Ovary (tissue), 9 donors: ENCODE results near the gene P2RY6. TPM values are rescaled to one million over a fixed set of nuclear protein-coding genes. Genes with fewer than 3 reads are reported as not detected.

Experiments
- DNase-seq, 5 donors: peaks; one replicate each; pipeline ENCODE4 v3.0.0-alpha.2; 2019 to 2020
- H3K27ac ChIP-seq, 2 donors: fragments of 200-600 bp; one replicate each; pipeline versions ENCODE4 v1.5.1 to v1.8.0; 2019 to 2022
- H3K27me3 ChIP-seq: fragments of 200-600 bp; one replicate; pipeline ENCODE4 v1.8.0; 2022
- H3K36me3 ChIP-seq: fragments of 200-600 bp; sonication (generic); one replicate; pipeline ENCODE4 v1.5.1; 2019
- H3K4me1 ChIP-seq: one replicate; pipeline ENCODE4 v1.8.1; 2013; ENCODE audit warnings: mild to moderate bottlenecking, moderate library complexity; ENCODE audit not compliant: insufficient read depth
- H3K4me3 ChIP-seq: fragments of 200-600 bp; sonication (generic); one replicate; pipeline ENCODE4 v1.5.1; 2017
- H3K9me3 ChIP-seq, 2 donors: fragments of 200-600 bp in 1 of 2; sonication (generic) in 1 of 2; one replicate each; pipeline versions ENCODE4 v1.5.1 to v1.8.1; 2013 to 2019; ENCODE audit warnings: mild to moderate bottlenecking in 1 of 2, moderate library complexity in 1 of 2
- EP300 ChIP-seq: sonication (generic); formaldehyde crosslinking; IDR thresholded peaks from one replicate; pipeline ENCODE4 v1.6.1; 2017; ENCODE audit warnings: antibody characterized with exemption
- POLR2A ChIP-seq: fragments of 450-650 bp; IDR thresholded peaks from one replicate; pipeline ENCODE4 v1.6.1; 2017; ENCODE audit warnings: antibody characterized with exemption, mild to moderate bottlenecking, moderate library complexity
- WGBS, 3 donors: extraction: QIAGEN DNeasy Blood & Tissue Kit in 1 of 3; methylation state at CpG; one replicate each; pipeline versions ENCODE4 v1.1.5 to v1.1.7; 2013 to 2017; 5-methylcytosine and 5-hydroxymethylcytosine counted together
- intact Hi-C, 4 donors: fragments of 100-400 bp; cut with DNase I; formaldehyde crosslinking; loops; one replicate each; pipeline versions ENCODE4 v1.11.0 to v1.15.1; 2022 to 2023
- polyA plus RNA-seq, 2 donors: library from polyadenylated mRNA; stranded (reverse); fragments of 200-250 nt in 1 of 2; fragments of 350-450 nt in 1 of 2; fragmentation: Illumina TruSeq in 1 of 2; extraction: RNeasy Lipid Tissue Mini Kit (QIAGEN cat#74804) in 1 of 2; gene quantifications; one replicate each; pipeline ENCODE4 v1.2.3, GENCODE V29; 2013 to 2014
- total RNA-seq, 7 donors: library from RNA; depleted of rRNA in 2 of 7; stranded (reverse); fragments of >200 nt in 2 of 7; fragmentation: NEBNext Ultra II Directional in 3 of 7; extraction: Animal tissue kit (Norgen Biotek cat#: 25700) in 3 of 7; gene quantifications; one replicate each; pipeline versions ENCODE4 v1.1.0 to v1.2.4, GENCODE V29; 2016 to 2023
- TF ChIP-seq, protein P1 (sequence below), 3 donors: fragments of 450-650 bp in 2 of 3; fragments of 200-600 bp in 1 of 3; IDR thresholded peaks; one replicate each; pipeline versions ENCODE4 v1.5.1 to v1.8.0; 2016 to 2022; ENCODE audit warnings: antibody characterized with exemption in 3 of 3, mild to moderate bottlenecking in 1 of 3
- donor health status: DM: no; HTN: no; CAD: no; lungs with moderate emphysema.
- donor health status: DM: no; HTN: no; CAD: no.
- donor health status: Bipolar disorder and iron deficiency.
- donor health status: DM: yes; HTN: yes; CAD: no.
- donor health status: DM: no; HTN: no; CAD: no.
- donor health status: DM: yes; HTN: yes; CAD: no.

Gene P2RY6
- total and polyA plus RNA-seq, 9 donors = 0.23 to 1.4 (median 0.66) TPM; not detected in 1

DNA sequence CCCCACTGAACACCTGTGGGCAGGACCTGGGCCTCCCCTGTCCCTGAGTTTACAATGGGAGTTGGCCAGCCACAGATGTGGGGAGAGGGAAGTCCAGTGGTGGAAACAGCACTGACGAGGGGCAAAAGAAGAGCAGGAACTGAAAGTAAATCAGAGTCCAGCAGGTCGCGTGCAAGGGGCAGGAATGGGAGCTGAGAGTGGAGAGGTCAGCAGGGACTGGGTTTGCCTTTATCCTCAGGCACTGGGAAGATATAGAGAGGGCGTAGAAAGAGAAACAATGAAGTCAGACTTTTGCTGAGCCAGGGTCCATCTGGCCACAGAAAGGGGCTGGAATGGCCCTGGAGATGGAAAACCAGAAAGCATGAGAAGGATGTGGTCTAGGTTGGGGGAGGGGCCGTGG lies 8.5 kb downstream of the P2RY6 start:
- no peaks in the 10 kb centered on the region for H3K4me1 ChIP-seq
- H3K9me3 ChIP-seq = no peaks in the 10 kb centered on the region
- no peak overlapping the region for H3K4me3 ChIP-seq
- no peaks in the 10 kb centered on the region for H3K36me3 ChIP-seq
- WGBS, 3 donors = 82 to 87% (median 83%) methylated on average over 5 of the region's 5 CpGs
- peak in 1 of 5 donors; percentile 8 for DNase-seq
- TF ChIP-seq POLR2A (no peak), EP300 (no peak)
- TF ChIP-seq, protein P1, sequence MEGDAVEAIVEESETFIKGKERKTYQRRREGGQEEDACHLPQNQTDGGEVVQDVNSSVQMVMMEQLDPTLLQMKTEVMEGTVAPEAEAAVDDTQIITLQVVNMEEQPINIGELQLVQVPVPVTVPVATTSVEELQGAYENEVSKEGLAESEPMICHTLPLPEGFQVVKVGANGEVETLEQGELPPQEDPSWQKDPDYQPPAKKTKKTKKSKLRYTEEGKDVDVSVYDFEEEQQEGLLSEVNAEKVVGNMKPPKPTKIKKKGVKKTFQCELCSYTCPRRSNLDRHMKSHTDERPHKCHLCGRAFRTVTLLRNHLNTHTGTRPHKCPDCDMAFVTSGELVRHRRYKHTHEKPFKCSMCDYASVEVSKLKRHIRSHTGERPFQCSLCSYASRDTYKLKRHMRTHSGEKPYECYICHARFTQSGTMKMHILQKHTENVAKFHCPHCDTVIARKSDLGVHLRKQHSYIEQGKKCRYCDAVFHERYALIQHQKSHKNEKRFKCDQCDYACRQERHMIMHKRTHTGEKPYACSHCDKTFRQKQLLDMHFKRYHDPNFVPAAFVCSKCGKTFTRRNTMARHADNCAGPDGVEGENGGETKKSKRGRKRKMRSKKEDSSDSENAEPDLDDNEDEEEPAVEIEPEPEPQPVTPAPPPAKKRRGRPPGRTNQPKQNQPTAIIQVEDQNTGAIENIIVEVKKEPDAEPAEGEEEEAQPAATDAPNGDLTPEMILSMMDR (IDR thresholded peaks at IDR 0.05) = no peak
- intact Hi-C loops = loop anchor here in 1 of 4 donors (10.0 kb wide), 1 partner anchor 96 kb away; no protein-coding TSS in a partner anchor
- no peaks in the 10 kb centered on the region for H3K27me3 ChIP-seq
- H3K27ac ChIP-seq = no peak overlapping the region

DNA sequence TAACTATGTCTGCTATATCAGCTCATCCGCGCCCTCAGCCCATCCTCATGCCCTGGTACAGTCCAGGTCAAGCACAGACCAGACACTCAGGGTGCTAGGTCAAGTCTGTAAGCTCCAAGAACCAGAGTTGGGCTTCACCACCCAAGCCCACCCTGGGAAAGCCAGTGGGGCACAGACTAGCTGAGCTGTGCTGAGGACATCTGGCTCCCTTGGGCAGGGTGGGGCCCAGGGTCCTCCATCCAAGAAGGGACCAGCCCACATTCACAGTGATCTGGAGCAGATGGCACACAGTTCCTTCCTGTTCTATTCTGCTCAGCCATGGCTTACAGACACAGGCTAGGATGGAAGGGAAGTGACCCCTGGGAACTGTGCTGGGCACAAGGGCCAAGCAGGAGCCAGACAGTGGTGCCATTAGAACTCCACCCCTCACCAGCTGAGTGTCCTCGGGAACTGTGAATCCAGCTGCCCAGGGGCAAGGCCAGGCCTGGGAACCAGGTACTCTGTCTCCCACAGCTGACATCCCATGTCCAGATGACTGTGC lies 9.1 kb downstream of the P2RY6 start:
- H3K27ac ChIP-seq = no peak overlapping the region
- no peaks in the 10 kb centered on the region for H3K27me3 ChIP-seq
- intact Hi-C loops = loop anchor here in 1 of 4 donors (10.0 kb wide), 1 partner anchor 96 kb away; no protein-coding TSS in a partner anchor
- peak in 1 of 5 donors; percentile 7 for DNase-seq
- H3K9me3 ChIP-seq = no peaks in the 10 kb centered on the region
- 90 to 98% (median 91%) methylated on average over 3 of the region's 3 CpGs for WGBS, 3 donors
- no peak for TF ChIP-seq EP300
- TF ChIP-seq, protein P1 (IDR thresholded peaks at IDR 0.05) = no peak
- TF ChIP-seq POLR2A = no peak
- no peak overlapping the region for H3K4me3 ChIP-seq
- H3K4me1 ChIP-seq = no peaks in the 10 kb centered on the region
- no peaks in the 10 kb centered on the region for H3K36me3 ChIP-seq

DNA sequence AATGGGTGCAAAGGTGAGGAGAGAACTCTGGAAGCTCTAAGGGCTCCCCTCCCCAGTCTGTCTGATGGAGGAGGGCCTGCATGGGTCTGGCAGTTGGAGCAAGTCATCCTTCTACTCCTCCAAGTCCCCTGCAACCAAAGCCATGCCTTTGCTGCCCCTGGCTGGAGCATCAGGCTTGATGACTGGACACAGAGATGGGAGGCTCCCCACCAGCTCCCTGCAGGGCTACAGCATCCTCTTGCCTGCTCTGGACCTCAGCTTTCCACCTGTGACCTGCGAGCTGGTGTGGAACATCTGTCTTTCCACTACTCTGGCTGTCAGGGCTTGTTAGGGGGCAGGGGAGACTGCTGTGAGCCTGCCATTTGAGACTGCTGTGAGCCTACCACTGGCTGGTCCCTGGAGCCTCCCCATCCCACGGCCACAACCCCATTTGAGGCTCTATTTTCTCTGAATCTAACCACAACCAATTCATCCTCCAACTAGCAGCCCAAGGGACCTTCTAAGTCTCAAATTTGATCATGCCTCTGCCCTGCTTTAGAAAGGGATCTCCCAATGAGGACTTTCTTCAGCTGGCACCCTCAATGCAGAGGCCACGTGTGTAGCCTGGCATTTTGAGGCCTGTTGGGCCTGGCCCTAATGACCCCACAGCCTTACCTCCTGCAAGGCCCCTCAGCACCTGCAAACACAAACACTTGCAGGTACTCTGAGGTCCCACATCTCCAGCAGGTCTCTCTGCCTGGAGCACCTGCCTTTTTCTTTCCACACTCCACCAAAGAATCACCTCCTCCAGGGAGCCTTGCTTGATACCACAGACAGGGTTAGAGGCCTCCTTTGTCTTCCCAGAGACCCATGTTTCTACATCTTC lies 9.9 kb downstream of the P2RY6 start:
- H3K27ac ChIP-seq = no peak overlapping the region
- no peaks in the 10 kb centered on the region for H3K9me3 ChIP-seq
- H3K27me3 ChIP-seq = no peaks in the 10 kb centered on the region
- no peaks in the 10 kb centered on the region for H3K4me1 ChIP-seq
- no peaks in the 10 kb centered on the region for H3K36me3 ChIP-seq
- H3K4me3 ChIP-seq = no peak overlapping the region
- WGBS, 3 donors = 90 to 92% (median 90%) methylated on average over 3 of the region's 3 CpGs
- peak in 1 of 5 donors; percentile 6 for DNase-seq
- TF ChIP-seq, protein P1 (IDR thresholded peaks at IDR 0.05) = no peak
- TF ChIP-seq POLR2A (no peak), EP300 (no peak)
- intact Hi-C loops = loop anchor here in 1 of 4 donors (10.0 kb wide), 1 partner anchor 97 kb away; no protein-coding TSS in a partner anchor

DNA sequence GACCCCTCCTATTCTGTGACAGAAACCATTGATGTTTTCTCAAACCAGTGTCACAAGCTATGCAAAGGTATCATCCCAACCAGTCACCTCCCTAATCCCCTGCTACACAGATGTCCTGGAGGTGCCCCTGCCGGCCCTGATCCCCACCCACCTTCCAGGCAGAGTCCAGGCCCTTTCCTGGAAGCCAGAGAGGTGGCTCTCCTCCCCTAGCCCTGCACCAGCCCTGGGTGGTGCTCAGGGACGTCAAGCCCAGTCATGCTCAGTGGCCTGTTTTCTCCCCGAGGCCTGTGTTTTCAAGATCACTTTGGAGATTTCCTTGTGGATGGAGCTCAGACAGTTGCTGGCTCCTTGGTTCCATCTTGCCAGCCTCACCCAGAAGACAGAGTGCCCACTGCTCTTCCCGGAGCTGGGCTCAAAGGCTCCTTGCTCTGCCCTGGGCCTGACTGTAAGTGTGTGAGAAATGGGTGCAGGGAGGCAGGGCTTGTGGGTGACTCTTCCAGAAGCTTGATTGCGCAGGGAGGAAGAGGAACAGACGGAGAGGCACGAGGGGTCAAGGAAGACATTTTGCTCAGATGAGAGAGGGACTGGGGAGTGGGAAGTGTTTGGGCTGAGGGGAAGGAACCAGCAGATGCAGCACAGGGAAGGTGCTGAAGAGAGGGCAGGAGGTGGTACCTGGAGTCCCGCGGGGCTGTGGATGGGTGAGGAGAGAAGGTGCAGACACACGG lies 11.3 kb downstream of the P2RY6 start:
- H3K4me3 ChIP-seq = no peak overlapping the region
- no peaks in the 10 kb centered on the region for H3K4me1 ChIP-seq
- peak in 1 of 5 donors; percentile 5 for DNase-seq
- H3K27me3 ChIP-seq = no peaks in the 10 kb centered on the region
- TF ChIP-seq EP300 (no peak), POLR2A (no peak)
- TF ChIP-seq, protein P1 (IDR thresholded peaks at IDR 0.05) = no peak
- WGBS, 3 donors = 77 to 83% (median 77%) methylated on average over 10 of the region's 10 CpGs
- H3K27ac ChIP-seq = no peak overlapping the region
- H3K9me3 ChIP-seq = no peaks in the 10 kb centered on the region
- H3K36me3 ChIP-seq = no peaks in the 10 kb centered on the region
- intact Hi-C loops = loop anchor here in 1 of 4 donors (10.0 kb wide), 1 partner anchor 99 kb away; no protein-coding TSS in a partner anchor
